Measurements from ENCODE around the gene ACTN1.

The ACTN1 gene

DNA sequence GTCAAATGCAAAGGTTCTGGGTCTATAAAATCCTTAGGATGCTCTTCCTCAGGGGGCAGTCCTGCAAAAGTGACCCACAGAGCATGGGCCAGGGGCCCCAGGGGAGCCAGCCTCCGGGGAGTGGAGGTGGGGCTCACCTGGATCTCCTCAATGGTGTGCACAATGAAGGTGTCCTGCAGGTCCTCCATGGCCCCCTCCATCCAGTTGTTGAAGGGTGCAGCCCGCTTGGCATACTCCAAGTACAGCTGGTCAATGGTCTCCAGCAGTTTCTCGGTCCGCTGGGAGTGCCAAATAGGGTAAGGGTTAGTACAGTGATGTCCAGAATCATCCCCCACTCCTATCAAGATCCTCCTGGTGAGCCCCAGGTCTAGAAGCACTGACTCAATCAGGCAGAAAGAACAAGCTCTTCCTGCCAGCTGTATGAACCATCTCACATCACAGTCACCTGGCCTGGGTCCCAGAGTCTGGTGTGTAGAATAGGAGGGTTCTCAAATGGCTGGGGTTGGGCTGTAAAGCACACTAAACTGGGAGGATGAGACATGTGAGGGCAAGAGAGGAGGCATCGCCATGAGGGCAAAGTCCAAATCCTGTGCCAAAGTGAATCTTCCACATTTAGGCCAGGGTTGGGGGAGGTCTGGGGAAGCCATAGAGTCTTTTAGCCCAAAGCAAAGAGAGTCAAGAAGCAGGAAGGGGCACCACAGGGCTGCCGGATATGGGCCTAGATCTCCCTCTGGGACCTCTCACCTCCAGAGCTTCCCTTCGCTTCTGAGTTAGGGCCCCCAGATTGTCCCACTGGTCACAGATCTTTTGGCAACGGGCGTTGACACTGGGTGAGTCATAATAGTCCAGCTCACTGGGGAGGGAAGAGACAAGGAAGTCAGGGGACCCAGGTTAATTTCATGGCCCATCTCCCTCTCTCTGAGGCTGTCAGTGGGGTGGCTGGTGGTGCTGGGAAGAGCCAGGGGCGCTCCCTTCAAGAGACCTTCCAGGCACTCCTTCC is 94.8 kb downstream of the ACTN1 start:
- no peak for DNase-seq

DNA sequence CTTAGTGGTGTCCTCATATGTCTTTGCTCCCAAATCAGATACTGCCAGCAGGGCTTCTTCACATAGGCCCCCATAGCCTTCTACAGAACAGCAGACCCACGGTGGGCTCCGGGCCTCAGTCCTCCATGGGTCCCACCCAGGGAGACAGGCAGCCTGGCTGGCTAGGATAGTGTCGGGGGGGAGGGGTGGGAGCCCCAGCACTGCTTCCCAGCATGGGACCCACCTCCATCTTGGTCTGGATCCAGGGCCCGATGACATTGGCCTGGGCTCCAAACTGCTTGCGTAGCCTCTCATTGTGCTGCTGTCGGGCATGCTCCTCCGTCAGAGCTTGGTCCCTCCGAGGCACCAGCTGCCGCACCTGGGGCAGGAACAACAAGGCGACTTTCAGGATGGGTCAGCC is 96.9 kb downstream of the ACTN1 start:
- no peak for DNase-seq

DNA sequence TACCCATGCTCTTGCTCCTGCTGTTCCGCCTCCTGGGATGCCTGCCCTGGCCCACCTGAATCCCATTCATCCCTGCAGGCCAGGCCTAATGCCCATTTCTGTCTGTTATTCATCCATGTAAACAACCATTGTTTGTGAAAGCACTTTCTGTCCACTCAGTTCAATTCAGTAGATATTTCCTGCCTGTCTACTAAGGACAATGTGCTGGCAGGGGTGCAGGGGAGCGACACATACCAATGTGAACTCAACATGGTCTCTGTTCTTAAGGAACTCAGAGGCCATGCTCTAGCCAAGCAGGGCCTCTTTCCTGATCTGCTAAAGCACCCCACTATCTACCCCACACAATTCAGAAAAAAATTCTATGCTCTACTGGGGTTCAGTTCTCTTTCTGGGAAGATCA is 97.7 kb downstream of the ACTN1 start:
- no peak for DNase-seq

DNA sequence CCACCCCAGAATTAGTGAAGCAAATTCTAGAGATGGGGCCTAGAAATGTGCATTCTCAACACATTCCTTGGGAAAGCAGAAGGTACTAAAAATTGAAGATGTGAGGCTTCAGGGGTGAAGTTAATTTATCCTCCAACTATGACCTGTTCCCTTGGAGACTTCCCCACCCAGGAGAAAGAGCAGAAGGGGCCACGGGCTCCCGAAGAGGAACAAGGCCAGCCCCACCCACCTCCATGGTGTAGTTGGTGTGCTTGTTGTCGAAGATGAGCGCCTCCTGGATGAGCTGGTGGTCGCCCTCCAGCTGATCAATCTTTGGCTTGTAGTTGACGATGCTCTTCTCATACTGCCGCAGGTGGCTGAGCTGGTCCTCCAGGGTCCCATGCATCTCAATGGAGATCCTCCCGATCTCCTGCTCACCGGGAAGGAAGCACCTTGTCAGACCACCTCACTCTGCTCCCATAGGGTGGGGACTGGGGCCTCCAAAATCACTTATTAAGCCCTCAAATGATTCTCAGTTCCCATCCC is 98.5 kb downstream of the ACTN1 start:
- no peak for DNase-seq

DNA sequence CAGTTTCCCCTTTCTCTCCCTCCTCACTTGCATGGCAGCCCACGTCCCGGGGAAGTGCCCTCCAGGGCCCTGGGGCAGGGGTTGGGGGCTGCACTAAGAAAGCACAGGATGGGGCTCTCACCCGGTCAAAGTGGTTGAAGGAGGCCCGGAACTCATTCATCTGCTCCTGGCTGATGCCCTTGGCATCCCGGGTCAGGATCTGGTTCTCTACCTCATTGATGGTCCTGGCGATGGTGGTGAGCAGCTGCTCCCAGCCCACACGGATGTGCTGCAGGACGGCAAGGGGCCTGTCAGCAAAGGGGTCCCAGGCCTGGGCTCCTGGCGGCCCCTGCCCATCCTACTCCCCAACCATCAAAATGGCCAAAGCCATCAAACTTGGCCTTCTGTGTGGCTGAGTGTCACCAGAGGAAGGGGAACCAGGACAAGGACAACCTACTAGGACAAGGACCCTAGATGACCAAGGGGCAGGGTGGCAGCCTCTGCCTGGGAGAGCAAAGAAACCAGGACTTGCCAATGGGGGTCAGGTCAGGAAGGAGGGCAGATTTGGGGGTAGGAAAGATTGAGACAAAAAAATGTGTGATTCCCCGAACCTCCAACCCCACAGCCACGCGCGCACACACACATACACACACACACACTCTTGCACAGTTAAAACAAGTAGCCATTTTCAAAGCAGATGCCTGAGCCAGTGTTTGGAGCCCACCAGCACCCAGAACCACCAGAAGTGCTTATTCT is 99.1 kb downstream of the ACTN1 start:
- DNase-seq = no peak

DNA sequence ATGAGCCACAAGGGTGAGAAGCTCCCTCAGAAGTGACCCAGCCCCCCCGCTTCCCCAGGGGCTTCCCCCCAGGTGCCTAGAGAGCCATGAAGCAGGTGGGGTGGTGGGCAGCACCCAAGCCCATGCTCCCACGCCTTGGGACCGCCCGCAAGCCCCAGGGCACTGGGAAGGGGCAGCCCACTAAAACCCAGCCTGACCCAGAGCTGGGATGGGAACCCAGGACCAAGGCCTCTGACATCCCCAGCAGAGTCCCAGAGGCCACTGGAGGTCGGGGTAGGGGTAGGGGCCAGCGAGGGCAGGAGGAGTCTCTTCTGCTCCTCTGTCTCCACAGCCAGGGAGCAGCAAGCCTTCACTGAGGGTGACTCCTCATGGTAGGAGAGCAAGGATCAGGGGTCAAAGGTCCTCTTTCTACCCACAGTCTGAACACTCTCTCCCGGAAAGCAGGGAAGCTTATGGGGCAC is 99.8 kb downstream of the ACTN1 start:
- DNase-seq = no peak

DNA sequence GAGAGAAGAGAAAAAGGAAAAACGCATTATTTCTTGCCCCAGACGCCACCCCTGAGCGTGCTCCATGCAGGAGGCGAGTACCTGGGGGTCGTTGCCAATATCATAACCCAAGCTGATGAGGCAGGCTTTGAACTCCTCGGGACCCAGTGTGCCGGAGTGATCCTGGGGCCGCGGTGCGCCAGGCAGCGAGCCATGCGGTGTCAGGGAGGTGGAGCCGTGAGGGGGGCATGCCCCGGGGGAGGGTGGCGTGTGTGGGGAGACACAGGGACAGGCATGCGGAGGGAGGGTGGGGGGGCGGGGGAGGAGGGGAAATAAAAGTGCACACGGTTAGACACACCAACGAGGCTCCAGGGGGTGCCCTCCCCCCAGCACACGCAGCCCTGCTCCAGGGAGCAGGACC is 100.2 kb downstream of the ACTN1 start:
- no peak for DNase-seq

DNA sequence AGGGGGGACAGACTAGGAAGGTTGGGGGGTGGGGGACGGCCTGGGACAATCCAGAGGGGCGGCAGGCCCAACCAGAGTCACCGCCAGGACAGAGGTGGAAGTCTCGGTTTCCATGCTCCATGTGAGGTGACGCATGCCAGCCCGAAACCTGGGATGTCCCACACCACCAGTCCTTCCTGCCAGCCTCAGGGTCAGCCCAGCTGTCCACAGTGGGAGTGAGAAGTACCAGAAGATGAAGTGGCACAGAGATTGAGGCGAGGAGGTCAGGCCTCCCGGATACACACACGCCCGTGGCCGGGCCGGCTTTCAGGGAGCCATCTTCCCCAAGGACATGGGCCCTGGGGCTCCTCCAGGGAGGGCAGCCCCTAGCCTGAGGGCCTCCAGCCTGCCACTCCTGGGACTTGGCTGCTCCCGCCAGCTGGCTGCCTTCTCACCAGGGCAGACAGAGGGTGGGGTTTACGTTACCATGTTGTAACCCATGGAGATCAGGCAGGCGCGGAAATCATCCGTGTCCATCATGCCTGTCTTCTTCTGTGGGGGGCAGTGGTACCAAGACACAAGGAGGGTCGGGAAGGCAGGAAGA is 101.0 kb downstream of the ACTN1 start:
- DNase-seq = no peak

DNA sequence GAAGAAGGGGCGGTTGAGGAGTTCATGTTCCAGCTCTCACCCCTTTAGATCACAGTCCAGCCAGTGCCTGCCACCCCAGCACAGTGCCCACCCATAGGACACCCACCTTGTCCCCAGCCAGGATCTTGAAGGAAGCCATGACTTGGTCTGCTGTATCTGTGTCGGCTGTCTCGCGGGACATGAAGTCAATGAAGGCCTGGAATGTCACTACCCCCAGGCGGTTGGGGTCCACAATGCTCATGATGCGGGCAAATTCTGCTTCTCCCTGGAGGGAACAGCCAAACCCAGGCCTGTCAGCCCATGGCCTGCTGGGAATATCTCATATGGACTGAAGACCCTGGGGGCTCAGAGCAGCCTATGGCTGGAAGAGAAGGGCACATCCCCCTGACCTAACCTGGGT is 102.1 kb downstream of the ACTN1 start:
- DNase-seq = no peak

DNA sequence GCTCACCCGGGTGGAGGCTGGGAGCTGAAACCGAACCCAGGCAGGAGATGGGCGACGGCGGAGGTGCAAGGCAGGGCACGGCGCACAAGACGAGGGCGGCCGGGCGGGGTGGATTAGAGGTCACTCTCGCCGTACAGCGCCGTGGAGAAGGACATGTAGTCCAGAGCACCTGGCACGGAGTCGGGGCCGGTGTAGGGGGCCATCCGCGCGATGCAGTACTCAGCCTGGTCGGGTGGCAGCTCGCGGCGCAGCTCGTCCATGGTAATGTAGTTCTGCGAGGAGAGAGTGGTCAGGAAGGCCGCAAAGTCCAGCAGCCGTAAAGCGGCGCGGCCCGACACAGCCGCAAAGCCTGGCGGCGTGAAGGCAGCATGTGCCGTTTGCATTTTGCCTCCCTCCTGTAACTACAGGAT is 104.4 kb downstream of the ACTN1 start:
- DNase-seq = no peak

DNA sequence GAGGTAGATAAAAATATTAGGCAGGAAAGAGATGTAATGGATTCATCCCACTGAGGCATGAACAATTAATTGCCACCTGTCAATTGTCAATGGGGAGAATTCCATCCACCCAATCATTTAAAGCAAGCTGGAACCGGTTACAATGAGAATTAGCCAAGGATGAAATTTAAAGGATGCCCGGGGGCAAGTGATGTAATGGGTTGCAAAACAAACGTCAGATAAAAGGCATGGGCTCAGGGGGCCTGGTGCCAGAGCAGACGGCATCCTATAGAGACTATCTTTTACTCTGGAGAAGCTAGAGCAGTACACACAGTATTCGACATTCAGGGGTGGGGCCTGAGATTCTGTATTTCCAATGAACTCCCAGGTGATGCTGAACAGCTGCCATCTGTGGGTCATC is 105.7 kb downstream of the ACTN1 start:
- DNase-seq = no peak

DNA sequence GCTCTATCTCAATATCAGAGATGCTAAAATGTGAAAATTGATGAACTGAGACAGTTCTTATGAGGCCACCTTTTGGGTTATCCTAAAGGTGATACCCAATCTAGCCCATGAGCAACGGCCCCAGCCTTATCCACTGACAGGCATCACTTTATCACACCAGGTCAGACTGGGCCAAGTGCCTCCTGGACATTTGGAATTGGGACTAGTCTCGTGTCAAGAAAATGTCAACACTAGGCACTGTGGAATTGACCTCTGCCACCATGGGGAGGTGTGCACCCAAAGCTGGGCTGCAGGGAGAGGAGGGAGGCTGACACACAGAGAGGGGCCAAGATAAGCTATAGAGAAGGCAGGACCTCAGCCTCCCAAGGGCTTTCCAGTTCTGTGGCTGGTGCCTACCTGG is 107.7 kb downstream of the ACTN1 start:
- no peak for DNase-seq

DNA sequence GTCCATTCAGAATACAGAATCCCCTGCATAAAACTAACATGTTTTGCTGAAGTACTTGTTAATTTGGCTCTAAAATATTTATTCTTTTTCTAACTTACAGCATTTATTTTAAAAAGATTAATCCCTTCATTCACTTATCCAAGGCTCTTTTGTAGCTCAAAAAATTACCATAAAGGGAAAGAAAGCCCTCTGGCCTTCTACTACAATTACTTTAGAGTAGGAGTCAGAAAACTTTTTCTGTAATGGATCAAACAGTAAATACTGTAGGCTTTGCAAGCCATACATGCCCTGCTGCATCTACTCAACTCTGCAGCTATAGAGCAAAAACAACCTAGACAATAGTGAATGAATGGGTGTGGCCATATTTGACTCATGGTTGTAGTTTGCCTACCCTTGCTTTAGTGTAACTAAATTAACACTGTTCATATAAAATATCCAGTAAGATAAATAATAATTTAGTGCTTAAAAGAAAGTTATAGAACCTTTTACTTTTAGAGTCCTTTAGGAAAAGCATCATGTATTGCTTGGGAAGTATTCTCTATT is 112.0 kb downstream of the ACTN1 start:
- DNase-seq = no peak

DNA sequence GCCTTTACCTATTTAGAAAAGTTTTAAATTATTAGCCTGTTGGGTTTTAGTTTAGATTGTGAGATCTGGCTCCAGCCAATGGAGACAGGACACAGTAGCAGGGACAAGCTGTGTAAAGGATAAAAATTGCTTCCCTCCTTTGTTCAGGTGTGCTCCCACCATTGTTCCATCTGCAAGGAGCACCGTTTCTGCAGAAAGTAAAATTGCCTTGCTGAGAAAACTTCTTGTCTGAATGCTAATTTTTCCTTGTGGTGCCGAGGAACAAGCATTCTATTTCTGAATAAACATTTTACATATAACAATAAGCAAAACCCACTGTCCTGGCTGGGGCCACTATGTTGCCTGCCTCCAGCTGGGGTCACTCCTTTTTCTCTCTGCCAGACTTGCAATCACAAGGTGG is 113.6 kb downstream of the ACTN1 start:
- DNase-seq = no peak

DNA sequence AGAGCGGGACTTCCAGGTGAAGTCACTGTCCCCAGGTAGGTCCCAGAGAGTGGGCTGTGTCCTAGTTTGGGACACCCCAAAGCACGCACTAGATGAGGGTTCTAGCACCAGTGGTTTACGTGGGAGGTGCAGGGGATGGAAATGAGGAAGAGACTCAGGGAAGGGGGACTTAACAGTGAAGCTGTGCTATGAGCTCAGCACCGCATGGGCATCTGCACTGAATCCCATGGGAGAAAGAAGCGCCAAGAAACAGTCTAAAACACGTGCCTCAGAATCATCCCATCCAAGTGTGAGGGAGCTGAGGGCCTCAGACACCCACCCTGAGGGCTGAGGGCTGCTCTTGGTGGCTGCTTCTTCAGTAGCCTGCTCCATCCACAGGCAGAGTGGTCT is 114.7 kb downstream of the ACTN1 start:
- no peak for DNase-seq

DNA sequence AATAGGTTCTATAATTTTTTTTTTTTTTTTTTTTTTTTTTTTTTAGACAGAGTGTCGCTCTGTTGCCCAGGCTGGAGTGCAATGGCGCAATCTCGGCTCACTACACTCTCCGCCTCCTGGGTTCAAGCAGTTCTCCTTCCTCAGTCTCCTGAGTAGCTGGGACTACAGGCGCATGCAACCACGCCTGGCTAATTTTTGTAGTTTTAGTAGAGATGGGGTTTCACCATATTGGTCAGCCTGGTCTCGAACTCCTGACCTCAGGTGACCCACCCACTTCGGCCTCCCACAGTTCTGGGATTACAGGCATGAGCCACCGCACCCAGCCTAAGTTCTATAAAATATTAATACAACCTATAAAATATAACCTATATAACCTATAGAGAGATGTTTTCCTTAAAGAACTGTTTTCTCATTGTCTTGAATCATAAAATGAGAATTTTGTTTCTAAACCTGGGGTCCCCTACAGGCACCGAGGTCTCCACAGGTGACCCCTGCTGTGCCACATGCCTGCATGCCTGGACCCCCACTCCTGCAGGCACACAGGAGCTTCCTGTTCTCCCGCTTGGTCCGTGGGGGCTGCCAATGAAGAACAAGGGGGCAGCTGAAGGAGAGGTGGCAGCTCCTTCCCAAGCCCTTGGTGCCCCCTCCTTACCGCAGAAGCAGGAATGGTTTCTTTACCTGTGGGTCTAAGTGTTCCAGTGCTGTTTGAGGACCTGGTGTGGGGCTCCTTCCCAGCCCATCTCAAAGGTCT is 115.3 kb downstream of the ACTN1 start:
- no peak for DNase-seq

DNA sequence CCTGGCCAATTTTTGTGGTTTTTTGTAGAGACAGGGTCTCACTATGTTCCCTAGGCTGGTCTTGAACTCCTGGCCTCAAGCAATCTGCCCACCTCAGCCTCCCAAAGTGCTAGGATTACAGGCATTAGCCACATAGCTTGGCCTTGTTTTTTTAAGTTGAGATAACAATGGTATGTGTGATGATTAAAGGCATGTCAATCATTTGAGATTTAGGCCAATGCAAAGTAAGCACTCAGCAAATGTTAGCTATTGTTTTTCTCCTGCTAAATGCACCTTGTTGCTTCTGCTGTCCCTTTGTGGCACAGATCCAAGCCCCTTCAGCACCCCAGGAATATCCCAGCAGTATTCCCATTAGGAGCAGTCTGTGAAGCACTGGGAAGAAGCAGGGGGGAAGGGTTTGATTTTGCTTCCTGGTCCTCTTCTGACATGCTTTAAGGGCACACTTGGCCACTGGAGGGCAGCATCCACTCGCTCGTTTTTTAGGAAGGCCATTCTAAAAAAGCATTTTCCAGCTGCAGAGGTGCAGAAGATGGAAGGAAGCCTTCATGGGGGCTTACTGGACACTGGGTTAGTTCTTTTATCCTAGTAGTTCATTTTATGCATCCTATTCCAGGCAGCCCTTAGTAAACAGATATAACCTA is 116.0 kb downstream of the ACTN1 start:
- DNase-seq = peak; percentile 52

DNA sequence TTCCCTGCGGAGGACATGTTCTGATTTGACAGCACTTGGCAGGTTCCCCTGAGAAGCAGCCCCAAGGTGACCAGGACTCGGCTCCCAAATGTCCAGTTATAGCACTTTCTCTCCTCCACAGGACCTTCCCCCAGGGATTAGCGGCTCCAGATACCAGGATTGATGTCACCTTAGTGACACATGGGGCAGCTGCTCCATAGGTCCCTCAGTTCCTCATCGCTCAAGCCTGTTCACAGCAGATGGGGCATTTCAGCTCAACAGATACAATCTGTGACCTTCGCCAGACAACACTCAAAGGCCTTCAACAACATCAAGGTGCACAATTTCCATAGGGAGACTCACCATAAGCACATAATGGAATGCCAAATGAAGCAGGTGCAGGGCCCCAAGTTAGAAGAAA is 118.3 kb downstream of the ACTN1 start:
- no peak for DNase-seq

DNA sequence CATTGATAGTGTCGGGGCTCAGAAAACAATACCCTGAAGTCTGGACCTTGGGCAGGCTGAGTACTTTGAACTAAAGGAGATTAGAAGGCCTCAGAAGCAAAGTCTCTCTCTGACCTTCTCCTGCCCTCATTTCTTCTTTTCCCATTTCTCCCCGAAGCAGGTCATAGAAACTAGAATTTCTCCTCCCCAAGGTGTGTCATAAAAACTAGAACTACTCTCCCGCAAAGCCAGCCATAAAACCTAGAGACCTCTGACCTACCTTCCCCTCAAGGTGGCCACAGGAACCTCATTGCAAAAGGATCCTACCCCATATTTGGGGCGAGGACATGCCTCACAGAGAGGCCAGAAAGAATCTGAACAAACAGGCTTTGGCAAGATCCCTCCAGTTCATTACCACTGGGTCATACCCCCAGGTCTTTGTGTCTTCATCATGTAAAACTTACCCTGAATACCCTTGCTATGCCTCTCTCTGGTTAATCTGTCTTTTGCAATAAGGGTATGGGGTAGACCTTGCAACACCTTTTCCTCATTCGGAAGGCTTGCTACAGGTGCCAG is 121.5 kb downstream of the ACTN1 start:
- DNase-seq = no peak

DNA sequence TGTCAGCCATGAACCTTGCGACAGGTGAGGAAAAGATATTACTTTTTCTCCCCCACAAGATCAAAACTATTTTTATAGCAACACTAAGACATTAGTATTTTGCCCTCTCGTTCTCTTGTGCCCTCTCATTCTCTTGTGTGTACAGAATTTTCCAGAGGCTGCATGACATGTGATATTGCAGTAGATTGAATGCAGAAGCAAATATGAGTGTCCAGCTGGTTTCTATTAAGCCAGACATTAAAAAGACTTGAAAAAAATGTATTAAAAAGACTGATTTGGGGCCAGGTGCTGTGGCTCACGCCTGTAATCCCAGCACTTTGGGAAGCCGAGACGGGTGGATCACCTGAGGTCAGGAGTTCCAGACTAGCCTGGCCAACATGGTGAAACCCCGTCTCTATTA is 122.5 kb downstream of the ACTN1 start:
- DNase-seq = no peak

DNA sequence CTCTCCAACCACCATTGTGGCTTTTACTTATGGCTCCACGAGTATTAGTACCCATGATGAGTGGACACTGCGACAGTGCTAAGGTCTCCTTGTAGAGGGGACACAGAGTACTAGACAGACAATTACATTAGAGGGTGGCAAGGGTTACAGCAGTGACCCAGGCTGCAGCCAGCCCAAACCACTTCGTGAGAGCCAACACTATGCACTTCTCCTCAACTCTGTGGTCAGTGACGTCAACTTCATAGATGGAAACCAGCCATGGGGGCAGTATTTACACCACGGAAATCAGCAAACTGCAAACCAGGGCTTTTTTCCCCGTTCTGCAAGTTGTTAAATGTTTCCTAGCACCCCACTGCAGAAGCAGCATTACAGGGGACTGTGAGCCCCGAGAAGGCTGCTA is 124.7 kb downstream of the ACTN1 start:
- DNase-seq = no peak

DNA sequence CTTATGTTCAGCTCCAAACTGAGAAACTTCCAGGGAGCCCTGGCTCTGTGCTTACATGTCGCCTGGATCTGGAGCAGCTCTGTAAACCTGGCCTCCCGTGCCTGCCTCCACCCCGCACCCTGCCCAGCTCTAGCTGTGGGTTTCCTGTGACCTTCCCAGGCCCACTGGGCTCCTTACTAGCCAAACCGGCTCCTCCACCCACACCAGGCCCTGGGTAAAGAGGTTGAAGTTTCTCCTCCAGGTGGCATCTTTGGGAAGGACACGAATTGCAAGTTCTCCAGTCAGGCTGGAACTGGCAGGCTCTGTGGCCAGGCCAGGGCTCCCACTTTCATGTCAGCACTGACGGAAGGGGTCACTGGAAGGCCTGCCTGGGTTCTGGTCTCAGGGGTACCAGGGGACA is 125.4 kb downstream of the ACTN1 start:
- no peak for DNase-seq

All from activated CD4-positive, CD25-positive, alpha-beta regulatory T cell treated with anti-CD3 and anti-CD28 coated beads, Interleukin-2, amount 50 U/mL, for 72 hours (primary cell).